Stimulated activated CD8-positive, alpha-beta memory T cell treated with anti-CD3 and anti-CD28 coated beads, Interleukin-7, amount 100 ng/mL, for 48 hours (primary cell): ENCODE data around the gene CXCR2.
"Not testable (repeated sequence)": the region's sequence is repeated elsewhere in the genome, so short reads cannot be mapped to it uniquely, and the experiment has no call there.

Experiments used
- DNase-seq, 2 donors: peaks; one replicate each; pipeline ENCODE4 v3.0.0-alpha.2; 2020; ENCODE audit warnings: low read depth in 1 of 2; ENCODE audit errors: extremely low read depth in 1 of 2

CXCR2 gene

DNA sequence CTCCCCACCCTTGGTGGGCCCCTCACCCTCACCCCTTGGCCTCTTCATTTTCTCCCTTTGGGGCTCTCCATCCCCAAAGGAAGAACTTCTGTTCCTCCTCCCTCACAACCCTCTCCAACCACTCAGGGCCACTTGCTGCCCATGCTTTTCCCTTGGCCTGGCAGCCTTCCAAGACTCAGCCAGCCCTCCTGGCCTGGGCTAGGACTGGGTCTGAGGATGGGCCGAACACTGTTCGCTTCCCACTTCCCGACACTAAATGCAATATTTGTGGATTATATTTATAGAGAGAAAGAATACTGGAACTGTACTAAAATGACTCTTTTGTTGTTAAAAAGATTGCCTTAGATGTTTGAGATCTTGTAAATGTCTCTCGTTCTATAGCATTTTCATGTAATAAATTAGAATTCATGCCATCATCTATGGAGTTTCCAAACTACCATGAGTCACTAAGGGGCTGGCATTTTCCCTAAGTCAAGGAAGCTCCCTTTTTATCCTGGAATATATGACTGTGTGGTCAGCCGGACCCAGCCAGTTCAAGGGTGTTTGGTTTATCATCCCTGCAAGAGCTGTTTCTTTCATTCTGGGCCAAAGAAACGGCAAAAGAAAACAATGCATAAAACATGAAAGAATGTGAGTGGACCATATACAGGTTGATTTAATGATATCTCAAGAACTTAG lies 3.8 kb downstream of the CXCR2 start:
- no peak for DNase-seq

DNA sequence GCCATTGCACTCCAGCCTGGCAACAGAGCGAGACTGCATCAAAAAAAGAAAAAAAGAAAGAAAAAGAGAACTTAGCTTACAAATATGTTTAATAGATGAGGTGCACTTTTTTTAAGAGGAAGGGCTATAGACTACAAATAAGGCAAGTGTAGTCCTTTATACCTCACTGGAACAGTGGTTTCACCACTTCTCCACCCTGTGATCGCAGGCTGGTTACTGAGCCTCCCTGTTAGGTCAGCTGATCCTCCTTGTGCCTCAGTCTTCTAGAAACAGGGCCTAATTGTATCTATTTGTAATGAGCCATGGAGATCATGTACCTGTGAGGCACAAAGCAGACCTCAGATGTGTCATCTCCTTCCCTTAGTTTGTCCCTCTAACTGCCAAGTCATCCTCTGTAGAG lies 4.5 kb downstream of the CXCR2 start:
- no peak for DNase-seq

DNA sequence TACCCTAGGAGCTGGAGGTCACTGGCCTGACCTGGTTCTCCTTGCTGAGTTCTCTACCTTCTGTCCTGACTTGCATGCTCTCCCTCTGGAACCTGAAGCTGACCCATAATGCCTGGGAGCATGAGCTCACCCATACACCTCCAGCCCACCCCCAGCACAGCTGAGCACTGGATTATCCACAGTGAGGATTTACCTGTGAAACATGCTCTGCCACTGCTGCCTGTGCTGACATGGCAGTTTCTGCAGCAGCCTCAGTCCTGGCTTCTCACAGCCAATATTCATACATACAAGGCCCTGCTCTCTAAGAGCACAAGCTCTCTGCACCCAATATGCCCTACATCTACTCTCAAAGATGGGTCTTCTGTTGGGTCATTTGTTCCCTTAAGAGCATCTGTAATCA lies 5.0 kb downstream of the CXCR2 start:
- no peak for DNase-seq

DNA sequence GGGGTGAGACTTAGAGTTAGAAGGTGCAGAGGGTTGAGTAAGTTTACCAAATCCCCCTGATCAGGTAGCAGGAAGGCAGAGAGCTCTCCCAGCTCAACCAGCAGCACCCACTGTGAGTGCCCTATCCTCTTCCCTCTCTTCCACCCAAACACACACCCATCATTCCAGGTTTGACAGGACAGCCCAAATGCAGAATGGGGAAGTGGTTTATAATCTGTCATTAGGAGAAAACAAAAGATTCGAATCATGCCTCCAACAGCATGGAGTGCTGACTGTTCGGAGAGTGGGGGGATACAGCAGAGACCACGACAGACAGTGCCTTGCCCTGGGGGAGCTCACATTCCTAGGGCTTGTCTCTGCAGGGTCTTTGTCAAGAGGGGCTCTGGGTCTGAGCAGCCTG lies 11.7 kb downstream of the CXCR2 start:
- DNase-seq, result no peak

DNA sequence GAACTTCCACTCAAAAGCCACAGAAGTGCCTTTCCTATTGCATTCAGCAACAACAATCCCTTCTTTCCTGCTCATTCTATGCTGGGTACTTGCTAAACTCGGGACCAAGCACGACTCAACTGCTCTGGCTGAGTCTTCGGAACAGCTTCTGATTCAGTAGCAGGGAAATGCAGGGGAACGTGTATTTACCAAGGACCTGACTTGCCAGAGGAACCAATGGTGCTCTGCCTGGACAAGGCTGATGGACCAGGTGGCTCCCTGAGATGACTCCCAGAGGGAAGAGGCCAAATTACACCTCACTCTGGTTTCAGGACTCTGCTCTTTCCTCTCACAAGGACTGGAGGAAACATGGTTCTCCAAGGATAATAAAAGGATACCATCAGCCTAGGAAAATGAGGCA lies 12.2 kb downstream of the CXCR2 start:
- DNase-seq, result no peak

DNA sequence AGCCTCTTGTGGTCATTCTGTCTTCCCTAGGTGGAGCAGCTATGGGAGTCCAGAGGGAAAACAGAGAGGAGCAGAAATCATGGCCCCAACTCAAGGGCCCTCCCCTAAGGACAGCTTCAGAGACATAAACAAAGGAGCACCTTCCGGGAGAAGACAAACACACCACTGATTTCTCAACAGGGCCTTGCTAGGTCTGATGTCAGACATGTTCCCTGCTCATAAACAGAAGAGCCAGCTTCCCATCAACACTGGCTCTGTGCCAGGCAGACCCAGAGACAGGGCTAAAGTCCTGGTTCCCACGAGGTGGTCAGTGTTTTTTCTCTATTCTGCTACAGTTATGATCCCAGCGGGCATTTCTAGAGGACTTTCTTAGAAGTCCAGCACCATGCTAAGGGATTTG lies 19.3 kb downstream of the CXCR2 start:
- no peak for DNase-seq

DNA sequence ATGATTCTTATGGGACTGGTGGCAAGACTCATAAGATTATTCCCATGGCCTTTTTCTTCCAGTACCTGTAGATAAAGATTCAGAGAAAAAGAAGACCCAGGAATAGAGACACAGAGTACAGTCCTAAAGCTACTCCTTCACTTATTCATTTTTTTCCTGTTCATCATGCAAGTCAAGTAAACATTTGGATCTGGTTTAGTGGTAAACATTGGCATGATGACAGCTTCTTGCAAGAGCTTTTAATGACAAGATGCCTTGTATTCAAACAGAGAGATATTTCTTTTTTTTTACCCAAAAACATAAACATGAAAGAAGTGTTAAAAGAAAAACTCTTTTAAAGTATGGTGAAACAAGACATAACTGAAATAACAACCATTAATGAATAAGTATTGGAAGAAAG lies 20.2 kb downstream of the CXCR2 start:
- no peak for DNase-seq

DNA sequence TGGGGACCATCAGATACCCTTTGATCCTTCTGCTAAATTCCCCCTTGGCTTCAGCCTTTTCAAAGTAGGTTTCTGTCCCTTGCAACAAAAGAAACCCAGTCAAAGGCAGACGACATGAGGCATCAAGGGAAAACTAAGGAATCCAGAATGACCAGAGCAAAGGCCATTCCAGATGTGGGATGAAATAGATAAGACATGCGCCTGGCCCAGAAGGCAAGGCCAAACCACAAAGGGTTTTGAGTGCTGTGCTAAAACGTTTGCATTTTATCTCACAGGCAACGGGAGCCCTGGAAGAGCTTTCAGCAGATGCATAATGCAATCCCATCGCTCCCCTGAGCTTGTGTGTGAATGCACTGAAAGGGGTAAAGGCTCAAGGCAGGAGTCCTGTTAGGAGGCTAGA lies 23.3 kb downstream of the CXCR2 start:
- DNase-seq, result no peak

DNA sequence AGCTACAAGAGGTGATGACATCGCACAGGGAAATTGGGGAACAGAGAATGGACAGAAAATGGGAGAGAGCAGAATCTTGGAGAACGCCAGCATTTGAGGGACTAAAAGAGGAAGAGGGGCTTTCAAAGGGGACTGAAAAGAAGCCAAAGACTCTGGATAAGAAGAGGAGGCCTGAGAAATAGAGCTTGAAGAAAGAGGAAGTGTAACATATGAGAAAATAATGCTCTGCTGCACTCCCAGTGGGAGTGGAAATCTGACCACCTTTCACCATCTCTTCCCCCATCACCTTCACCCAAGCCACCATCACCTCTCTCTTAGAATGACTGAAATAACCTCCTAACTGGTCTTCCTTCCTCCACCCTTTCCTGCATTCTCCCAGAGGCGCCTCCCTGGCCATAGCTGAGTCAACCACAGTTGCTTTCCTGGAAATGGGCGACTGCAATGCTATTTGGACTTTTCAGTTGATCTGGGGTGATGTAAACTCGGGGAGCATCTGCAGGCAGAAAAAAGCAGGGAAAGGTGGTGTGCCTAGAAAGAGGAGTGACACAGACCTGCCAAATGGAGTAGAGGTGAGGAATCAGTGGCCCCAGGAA lies 24.1 kb downstream of the CXCR2 start:
- DNase-seq, result no peak

DNA sequence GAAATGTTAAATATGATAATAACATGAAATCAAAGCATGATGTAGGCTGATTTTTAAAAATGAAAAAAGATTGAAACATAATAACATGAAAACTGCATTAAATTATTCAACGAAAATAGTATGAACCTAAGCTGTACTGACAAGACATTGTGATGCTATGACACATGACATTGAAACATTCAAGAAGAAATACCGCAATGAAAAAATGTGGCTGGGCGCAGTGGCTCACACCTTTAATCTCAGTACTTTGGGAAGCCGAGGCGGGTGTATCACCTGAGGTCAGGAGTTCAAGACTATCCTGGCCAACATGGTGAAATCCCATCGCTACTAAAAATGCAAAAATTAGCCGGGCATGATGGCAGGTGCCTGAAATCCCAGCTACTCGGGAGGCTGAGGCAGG lies 26.3 kb downstream of the CXCR2 start:
- DNase-seq, result no peak

DNA sequence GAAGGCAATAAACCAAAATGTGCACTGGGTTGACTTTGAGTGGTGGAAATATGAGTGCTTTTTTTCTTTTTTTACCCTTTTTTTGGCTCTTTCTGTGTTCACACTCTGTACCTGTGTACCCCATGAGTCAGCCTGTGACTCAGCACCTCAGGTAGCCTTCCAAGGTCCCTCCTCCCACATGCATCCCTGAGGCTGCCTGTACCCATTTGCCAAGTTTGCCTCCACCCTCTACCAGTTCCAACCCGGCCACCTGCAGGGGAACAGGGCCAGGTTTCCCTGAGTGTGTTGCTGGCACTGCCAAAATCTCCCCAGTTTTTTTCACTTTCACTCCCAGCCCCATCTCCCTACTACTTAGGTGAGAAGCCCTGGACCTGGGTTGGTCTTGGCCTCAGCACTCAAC lies 26.9 kb downstream of the CXCR2 start:
- no peak for DNase-seq

DNA sequence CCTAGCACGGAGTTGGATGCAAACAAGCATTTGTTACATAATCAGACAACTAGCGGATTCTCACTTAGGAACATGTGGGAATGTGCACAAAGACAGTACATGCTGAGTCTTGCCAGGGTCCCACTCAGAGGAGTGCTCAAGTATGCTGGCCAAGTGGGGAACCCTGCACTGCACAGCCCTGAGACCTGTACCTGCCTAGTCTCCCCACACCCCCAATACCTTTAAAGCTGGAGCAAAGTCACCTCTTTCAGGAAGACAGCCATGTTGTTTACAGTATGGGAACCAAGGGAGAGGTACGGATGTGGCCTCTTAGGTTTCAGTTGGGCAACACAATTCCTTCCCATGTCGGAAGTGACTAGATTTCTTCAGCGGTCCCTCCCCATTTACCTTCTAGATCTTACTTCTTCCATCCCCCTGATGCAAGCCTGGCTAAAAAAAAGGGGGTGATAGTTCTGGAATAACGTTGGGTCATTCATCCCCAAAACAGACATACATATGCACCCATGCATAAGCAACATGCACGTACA lies 30.2 kb downstream of the CXCR2 start:
- no peak for DNase-seq

DNA sequence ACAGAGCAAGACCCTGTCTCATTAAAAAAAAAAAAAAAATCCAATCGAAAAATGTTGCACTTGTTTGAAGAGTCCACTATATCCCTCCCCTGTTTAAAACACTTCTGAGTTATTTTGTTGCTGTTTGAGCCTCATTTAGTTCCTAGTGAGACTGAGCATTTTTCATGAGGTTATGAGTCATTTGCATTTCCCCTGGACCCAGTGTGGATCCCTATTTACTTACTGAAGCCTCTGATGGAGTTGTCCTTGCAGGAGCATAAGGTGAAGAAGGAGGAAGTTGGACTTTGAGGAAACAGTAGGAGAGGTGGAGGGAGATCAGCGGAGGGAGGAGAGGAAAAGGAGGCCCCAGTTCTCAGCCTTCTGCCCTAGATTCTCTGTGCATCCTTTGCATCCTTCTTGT lies 35.8 kb downstream of the CXCR2 start:
- DNase-seq, result no peak

DNA sequence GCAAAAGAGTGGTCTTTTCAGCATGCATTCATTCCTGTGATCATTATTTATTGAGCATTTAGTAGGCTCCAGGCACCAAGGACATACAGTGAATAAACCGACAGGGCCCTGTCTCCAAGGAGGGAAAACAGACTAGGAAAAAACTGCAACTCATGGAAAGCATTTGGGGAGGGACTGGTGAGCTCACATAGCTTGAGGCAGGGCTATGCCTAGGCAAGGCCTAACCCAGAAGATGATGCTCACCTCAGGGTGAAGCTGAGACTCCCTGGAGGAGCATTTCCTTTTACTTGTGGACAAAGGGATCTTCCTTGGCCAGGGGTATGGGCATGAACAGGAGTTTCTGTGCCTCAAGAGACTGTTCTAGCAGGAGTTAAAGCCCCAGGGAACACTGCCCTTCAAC lies 37.0 kb downstream of the CXCR2 start:
- DNase-seq, result no peak

DNA sequence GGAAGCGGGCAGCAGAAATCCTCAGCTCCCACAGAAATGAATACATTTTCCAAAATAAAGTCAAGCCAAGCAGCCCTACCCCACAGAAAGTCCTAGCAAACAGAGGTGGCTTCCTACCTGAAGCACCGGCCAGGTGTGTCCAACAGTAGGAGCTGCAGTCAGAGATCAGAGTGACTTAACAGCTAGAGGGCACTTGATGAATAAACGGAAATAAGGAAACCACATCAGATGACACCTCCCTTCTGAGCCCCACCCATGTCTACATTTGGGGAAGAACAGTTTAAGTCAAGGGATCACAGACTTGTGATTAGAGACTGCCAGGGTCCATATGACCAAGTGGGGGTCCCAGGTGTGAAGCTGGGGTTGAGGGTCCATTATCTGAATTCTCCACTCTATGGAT lies 41.0 kb downstream of the CXCR2 start, which contains the start of gene CXCR1:
Gene CXCR1, minus strand, starts transcription at position 172 of the 400 bp plus-strand sequence. CDS start 1,751 bp downstream, outside the sequence.
- peak in 1 of 2 donors; percentile 7 for DNase-seq

DNA sequence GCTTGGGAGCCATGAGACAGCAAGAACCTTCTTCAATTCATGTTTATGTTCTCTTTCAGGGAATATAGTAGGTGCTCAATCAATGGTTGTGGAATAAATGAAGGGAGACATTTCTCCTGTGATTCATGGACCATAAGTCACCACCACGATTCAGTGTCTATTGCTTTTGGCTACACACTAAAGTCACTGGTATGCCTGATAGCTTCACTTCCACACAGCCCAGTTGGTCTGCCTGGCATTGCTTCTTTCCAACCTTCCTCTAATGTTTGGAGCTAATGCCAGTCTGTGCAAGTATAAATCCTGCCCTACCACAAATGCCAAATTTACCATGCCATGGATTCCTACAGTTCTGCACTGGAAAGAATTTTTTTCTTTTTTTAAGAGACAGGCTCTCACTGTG lies 42.2 kb downstream of the CXCR2 start:
- no peak for DNase-seq

DNA sequence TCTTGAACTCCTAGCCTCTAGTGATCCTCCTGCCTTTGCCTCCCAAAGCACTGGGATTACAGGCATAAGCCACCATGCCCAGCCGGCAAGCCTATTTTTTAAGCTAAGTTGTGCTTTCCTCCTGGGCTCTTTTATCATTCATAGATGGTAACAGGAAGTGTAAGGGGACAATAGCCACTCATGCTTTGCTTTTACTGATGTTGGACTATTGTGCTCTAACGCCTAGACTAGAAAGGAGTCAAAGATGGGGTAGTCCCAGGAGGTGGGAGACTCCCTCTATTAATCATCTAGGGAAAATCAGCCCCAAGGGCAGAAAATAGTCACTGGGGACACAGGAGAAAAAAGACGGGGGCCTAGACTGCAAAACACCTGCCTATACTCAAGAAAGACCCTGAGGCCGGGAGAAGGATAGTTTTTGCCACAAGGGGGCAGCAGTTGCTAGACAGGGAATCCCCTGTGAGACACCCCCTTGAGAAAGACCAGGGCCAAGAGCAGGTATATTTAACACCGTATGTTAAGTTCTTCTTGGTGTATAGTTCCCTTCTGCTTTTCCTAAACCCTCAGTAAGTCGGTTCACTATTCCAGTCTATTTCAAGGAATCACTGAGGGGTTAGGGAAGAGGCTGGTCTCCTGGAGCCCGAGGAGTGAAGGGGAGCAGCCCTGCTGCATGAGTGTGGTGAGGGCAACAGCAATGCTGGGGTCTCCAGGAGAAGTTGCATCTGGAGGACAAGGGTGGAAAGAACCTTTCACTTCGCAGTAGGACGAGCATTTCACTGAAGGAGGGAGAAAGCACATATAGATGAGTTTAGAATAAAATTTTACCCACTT lies 43.0 kb downstream of the CXCR2 start:
- DNase-seq, result peak; percentile 26 to 68

DNA sequence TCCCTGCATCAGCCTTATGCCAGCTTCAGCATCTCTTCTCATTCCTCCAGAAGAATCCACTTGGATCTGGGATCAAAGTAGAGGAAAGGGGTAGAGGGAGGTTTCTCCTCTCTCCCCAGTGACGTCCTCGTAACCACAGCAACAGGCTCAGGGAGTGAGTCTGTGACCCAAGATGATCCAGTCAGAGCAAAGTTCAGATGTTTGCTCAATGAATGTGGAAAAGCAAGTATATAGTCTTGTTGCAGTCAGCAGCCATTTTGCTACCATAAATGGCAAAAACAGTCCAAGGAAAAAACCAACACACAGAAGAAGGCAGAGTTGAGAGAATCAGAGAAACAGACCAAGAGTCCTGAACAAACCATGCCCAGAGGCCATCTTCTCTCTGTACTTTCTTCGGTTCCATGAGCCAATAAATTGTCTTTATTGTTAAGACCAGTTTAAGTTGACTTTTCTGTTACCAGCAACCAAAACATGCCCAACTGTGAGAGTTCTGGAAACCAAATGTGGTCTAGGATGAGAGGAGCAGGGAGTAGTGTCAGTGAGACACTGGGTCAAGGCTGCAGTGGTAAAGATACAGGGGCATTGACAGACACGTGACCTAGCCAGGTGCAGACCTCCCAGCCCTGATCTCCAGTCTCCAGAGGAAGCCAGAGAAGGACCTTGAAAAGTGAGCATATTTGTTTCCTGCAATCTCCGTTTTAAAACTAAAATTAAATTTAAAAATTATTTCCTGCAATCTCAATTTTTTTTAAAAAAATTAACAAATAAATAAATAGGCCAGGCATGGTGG lies 44.1 kb downstream of the CXCR2 start:
- DNase-seq, result no peak

DNA sequence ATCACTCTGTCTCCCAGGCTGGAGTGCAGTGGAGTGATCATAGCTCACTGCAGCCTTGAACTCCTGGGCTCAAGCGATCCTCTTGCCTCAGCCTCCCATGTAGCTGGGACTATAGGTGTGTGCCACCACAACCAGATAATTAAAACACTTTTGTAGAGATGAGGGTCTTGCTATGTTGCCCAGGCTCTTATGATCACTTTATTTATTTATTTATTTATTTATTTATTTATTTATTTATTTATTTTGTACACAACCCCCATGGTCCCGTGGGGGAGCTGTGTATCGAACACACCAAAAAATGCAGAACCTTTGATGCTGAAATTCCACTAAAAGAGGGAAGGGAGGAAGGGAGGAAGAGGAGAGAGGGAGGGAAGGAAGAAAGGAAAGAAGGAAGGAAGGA lies 45.9 kb downstream of the CXCR2 start:
- DNase-seq, result not testable (repeated sequence)

DNA sequence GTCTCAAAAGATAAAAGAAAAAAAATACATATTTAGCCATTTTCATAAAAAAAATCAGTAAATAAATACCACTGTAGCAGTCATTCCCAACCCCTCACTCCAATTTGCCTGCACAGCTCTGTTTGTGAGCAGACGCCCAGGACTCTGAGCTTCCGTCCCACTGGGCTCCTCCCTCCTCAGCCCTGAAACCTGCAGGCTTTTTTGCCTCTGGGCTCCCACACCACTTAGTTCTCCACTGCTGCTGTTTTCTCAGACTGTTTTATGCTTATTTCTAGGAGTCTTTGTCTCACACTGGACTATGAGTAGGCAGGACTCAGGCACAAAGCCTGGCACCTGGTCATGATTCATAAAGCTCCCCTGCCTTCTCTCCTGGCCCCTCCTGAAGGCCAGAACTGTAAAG lies 47.0 kb downstream of the CXCR2 start:
- DNase-seq, result no peak

DNA sequence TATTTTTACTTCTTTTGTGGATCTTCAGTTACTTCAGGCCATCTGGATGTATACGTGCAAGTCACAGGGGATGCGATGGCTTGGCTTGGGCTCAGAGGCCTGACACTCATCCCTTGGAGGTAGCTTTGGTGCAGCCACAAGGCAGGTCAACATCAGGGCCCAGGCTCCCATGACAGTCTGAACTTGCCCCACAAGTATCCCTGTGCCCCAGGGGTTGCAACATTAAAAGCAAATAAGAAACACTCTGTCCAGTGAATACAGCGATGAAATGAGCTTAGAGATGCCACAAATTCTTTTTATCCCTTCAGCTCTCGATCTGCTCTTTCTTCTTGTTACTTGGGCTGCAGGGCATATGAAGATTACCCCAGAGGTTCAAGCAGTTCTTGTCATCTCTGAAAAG lies 54.0 kb downstream of the CXCR2 start:
- no peak for DNase-seq
